ENCODE results near the gene ENTPD7.

ENTPD7 gene

GRCh38 chr10:99748823-99749451 is 89.6 kb downstream of the ENTPD7 start:
- DNase-seq: no peak

- no peak for DNase-seq
Observed at GRCh38 chr10:99750641-99751040, 91.3 kb downstream of the ENTPD7 start.

GRCh38 chr10:99754670-99755069 is 95.4 kb downstream of the ENTPD7 start:
- no peak for DNase-seq
